Measurements from ENCODE around the gene PPP3R1. TPM values are rescaled to one million over a fixed set of nuclear protein-coding genes. Genes with fewer than 3 reads are reported as not detected.

Gene PPP3R1
- total RNA-seq, 4 donors from 2014 or later = 9.2 to 32.2 (median 28.1) TPM

DNA sequence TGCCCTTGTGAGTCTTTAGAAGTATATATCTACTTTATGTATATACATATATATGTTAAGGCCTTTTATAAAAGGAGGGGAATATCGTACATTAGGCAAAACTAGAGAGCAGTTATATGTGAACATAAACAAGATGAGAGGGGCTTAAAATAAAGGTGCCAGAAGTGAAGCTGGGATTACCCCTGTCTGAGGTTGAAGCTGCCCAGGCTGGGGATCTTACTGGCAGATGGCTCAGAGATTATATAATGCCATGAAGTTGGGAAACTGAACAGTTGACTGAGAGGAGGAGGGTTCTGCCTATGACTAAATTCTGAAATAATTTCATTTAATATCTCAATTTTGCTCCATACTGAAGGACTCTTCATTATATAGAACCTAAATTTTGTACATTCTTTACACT is 88.7 kb downstream of the PPP3R1 start:
- peaks cover 0 to 37% (median 5%) of the 10 kb centered on the region in 4 donors for H3K36me3 ChIP-seq
- H3K4me3 ChIP-seq = no peak overlapping the region
- 86 to 87% methylated on average over 1 of the region's 1 CpG for WGBS, 2 donors (ENCODE audit: low coverage in 1 of 2)
- H3K27me3 ChIP-seq = no peaks in the 10 kb centered on the region
- TF ChIP-seq, protein P1, sequence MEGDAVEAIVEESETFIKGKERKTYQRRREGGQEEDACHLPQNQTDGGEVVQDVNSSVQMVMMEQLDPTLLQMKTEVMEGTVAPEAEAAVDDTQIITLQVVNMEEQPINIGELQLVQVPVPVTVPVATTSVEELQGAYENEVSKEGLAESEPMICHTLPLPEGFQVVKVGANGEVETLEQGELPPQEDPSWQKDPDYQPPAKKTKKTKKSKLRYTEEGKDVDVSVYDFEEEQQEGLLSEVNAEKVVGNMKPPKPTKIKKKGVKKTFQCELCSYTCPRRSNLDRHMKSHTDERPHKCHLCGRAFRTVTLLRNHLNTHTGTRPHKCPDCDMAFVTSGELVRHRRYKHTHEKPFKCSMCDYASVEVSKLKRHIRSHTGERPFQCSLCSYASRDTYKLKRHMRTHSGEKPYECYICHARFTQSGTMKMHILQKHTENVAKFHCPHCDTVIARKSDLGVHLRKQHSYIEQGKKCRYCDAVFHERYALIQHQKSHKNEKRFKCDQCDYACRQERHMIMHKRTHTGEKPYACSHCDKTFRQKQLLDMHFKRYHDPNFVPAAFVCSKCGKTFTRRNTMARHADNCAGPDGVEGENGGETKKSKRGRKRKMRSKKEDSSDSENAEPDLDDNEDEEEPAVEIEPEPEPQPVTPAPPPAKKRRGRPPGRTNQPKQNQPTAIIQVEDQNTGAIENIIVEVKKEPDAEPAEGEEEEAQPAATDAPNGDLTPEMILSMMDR (IDR thresholded peaks at IDR 0.05) = no peak
- no peak for TF ChIP-seq POLR2A (IDR thresholded peaks at IDR 0.05)
- no peak for TF ChIP-seq EP300 (IDR thresholded peaks at IDR 0.05; ENCODE audit: low read depth)
- TF ChIP-seq POLR2AphosphoS5 (IDR thresholded peaks at IDR 0.05) = no peak
- in situ Hi-C loops (cut with MboI; ENCODE audit: low pct_ligation_motif_present in 1 of 4, low pct_unique_long_range_greater_than_20kb in 1 of 4, low sequenced_read_pairs in 3 of 4) (loop anchor here in 1 of 4 donors (25.0 kb wide), 1 partner anchor 274 kb away; no protein-coding TSS in a partner anchor), intact Hi-C loops (cut with DNase I; ENCODE audit: low total_unique reads) (no loop called here)
- no peaks in the 10 kb centered on the region for H3K9me3 ChIP-seq
- H3K4me1 ChIP-seq = peaks cover 4 to 9% (median 8%) of the 10 kb centered on the region in 4 donors
- H3K27ac ChIP-seq = no peak overlapping the region
- DNase-seq = no peak

DNA sequence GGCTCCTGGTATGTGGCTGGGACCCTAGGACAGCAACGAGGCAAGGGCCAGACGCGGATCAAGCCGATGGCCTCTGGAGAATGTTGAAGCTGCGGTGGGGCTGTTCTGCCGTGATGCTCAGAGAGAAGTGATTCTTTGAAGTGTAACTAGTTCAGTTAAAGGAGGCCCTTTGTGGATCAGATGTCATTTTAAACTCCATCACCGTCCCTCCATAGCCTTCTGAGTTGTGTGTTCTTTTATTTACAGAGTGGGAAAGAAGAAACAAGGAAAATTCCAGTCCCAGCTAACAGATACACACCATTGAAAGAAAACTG is 94.2 kb downstream of the PPP3R1 start:
- peaks cover 8 to 28% (median 22%) of the 10 kb centered on the region in 4 donors for H3K4me1 ChIP-seq
- H3K27ac ChIP-seq = peak overlapping the region; percentile 85 to 94 (median 89)
- intact Hi-C loops (cut with DNase I; ENCODE audit: low total_unique reads) (no loop called here), in situ Hi-C loops (cut with MboI; ENCODE audit: low pct_ligation_motif_present in 1 of 4, low pct_unique_long_range_greater_than_20kb in 1 of 4, low sequenced_read_pairs in 3 of 4) (loop anchor here in 1 of 4 donors (25.0 kb wide), 1 partner anchor 279 kb away; no protein-coding TSS in a partner anchor)
- no peak for DNase-seq
- H3K9me3 ChIP-seq = no peaks in the 10 kb centered on the region
- H3K27me3 ChIP-seq = no peaks in the 10 kb centered on the region
- peaks cover 0 to 22% (median 5%) of the 10 kb centered on the region in 4 donors for H3K36me3 ChIP-seq
- 0% methylated on average over 2 to 7 of the region's 7 CpGs for WGBS, 2 donors (ENCODE audit: low coverage in 1 of 2)
- TF ChIP-seq POLR2A (IDR thresholded peaks at IDR 0.05) (no peak), POLR2AphosphoS5 (IDR thresholded peaks at IDR 0.05) (no peak), EP300 (IDR thresholded peaks at IDR 0.05; ENCODE audit: low read depth) (no peak)
- TF ChIP-seq, protein P1 (IDR thresholded peaks at IDR 0.05) = no peak
- H3K4me3 ChIP-seq = peak overlapping the region; percentile 65 to 91 (median 86)

DNA sequence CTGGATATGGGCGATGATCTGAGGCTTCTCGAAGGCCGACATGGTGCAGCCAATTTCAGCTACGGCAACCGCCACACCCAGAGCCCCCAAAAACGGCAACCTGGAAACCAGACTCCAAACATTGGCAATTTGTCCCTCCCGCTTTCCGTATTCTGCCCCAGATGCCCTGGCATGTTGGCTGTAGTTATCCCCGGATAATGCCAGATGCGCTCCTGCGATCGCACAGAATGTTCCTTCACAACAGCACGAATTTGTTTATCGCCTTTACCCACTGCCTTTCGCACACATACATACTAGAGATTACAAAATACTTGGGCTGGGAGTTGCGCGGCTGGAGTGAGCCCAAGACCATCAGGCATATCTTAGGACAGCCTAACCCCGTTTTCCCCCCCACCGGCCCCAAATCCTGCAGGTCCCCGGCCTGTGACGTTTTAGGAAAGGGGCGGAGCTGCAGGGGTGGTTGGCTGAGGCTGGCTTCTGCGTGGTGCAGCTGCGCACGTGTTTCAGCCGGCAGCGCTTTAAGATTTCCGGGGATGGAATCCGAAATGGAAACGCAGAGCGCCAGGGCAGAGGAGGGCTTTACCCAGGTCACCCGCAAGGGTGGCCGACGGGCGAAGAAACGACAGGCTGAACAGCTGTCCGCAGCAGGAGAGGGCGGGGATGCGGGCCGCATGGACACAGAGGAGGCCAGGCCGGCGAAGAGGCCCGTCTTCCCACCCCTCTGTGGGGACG is 94.8 kb downstream of the PPP3R1 start, which contains the start of gene PNO1:
PNO1 (plus strand) TSS at position 487 of the 732 bp plus-strand sequence; CDS start at position 534, 47 bp downstream.
- TF ChIP-seq EP300 (IDR thresholded peaks at IDR 0.05; ENCODE audit: low read depth) = peak; percentile 19
- TF ChIP-seq POLR2AphosphoS5 (IDR thresholded peaks at IDR 0.05) = peak; percentile 41 to 77 (median 63)
- TF ChIP-seq, protein P1 (IDR thresholded peaks at IDR 0.05) = peak in 1 of 5 experiments; percentile 24
- peak; percentile 42 for TF ChIP-seq POLR2A (IDR thresholded peaks at IDR 0.05)
- Histone ChIP-seq H3K36me3 (peaks cover 0 to 16% (median 5%) of the 10 kb centered on the region in 4 donors), H3K4me3 (peak within 1 kb of the TSS; percentile 65 to 91 (median 86)), H3K4me1 (peaks cover 8 to 28% (median 22%) of the 10 kb centered on the region in 4 donors), H3K27me3 (no peaks in the 10 kb centered on the region), H3K27ac (peak within 1 kb of the TSS; percentile 85 to 94 (median 89)), H3K9me3 (no peaks in the 10 kb centered on the region)
- intact Hi-C loops (cut with DNase I; ENCODE audit: low total_unique reads) = no loop called here
- in situ Hi-C loops (cut with MboI; ENCODE audit: low pct_ligation_motif_present in 1 of 4, low pct_unique_long_range_greater_than_20kb in 1 of 4, low sequenced_read_pairs in 3 of 4) = loop anchor here in 1 of 4 donors (25.0 kb wide), 1 partner anchor 280 kb away; no protein-coding TSS in a partner anchor
- peak; percentile 97 for DNase-seq
- WGBS, 2 donors (ENCODE audit: low coverage in 1 of 2) = 1 to 4% methylated on average over 10 to 43 of the region's 44 CpGs

DNA sequence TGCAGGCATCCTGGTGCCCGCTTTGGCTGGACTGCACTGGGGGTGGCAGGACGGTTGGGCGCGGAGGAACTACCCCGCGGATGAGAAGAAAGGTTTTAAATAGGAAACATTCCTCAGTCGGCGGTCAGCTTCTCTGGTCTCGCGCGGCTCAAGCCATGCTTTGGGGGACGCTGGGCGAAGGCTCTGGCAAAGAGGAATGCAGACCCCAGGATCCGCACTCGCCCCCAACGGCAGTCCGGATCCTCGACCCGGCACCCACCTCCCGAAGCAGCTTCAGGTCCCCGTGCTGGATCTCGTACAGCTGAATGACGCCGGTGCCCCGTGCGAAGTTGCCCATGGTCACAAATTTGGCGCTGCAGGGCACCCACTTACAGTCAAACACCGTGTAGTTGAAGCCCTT is 95.3 kb downstream of the PPP3R1 start:
- peaks cover 8 to 28% (median 22%) of the 10 kb centered on the region in 4 donors for H3K4me1 ChIP-seq
- WGBS, 2 donors (ENCODE audit: low coverage in 1 of 2) = 0% methylated on average over 23 of the region's 28 CpGs; no CpG with 5 or more reads in 1 of the 2 donors
- peak overlapping the region; percentile 85 to 94 (median 89) for H3K27ac ChIP-seq
- no peaks in the 10 kb centered on the region for H3K9me3 ChIP-seq
- in situ Hi-C loops (cut with MboI; ENCODE audit: low pct_ligation_motif_present in 1 of 4, low pct_unique_long_range_greater_than_20kb in 1 of 4, low sequenced_read_pairs in 3 of 4) = loop anchor here in 1 of 4 donors (25.0 kb wide), 1 partner anchor 280 kb away; no protein-coding TSS in a partner anchor
- intact Hi-C loops (cut with DNase I; ENCODE audit: low total_unique reads) = no loop called here
- DNase-seq = no peak
- H3K36me3 ChIP-seq = peaks cover 0 to 11% (median 5%) of the 10 kb centered on the region in 4 donors
- H3K27me3 ChIP-seq = no peaks in the 10 kb centered on the region
- H3K4me3 ChIP-seq = peak overlapping the region; percentile 65 to 91 (median 84)
- TF ChIP-seq, protein P1 (IDR thresholded peaks at IDR 0.05) = peak in 1 of 5 experiments; percentile 10
- no peak for TF ChIP-seq POLR2AphosphoS5 (IDR thresholded peaks at IDR 0.05)
